HG02759 (cell line): ENCODE results near the gene SAMD8.
"Not testable (repeated sequence)": the region's sequence is repeated elsewhere in the genome, so short reads cannot be mapped to it uniquely, and the experiment has no call there.

Experiments
- ATAC-seq: cut with Tn5 transposase; IDR thresholded peaks from one replicate; pipeline ENCODE4 v1.9.1; 2021; ENCODE audit warnings: mild to moderate bottlenecking, moderate library complexity; ENCODE audit not compliant: unreplicated experiment

SAMD8 gene

DNA sequence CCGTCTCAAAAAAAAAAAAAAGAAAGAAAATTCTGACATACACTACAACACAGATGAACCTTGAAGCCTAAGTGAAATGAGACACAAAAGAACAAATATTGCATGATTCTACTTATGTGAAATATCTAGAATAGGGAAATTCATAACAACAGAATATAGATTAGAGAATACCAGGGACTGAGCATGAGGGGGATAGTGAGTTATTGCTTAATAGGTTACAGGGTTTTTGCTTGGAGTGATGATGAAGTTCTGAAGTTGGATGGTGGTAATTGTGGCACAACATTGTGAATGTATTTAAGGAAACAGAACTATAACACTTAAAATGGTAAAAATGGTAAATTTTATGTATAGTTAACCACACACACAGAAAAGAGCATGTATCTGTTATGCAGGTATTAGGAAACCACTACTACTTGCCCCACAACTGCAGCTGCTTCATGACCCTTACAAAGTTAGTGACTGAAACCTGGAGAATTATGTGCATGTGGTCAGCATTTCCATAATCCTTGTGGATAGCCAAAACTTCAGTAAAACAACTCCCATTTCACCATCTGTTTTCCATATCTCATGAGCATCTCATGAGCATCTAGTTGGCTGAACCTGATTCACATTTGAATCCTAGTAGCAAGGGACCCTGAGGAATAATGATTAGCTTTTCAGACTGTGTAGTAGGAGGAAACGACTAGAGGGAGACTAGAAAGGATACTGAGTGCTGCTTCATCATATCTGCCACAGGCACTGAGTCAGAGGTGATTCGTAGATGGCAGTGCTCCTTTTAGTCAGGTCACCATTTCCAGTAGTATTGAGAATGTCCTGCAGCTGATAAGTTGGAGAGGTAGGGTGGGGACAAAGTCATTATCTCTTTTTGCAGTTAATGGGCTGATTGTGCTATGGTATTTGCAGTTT is 26.3 kb downstream of the SAMD8 start:
- peak; percentile 52 for ATAC-seq

DNA sequence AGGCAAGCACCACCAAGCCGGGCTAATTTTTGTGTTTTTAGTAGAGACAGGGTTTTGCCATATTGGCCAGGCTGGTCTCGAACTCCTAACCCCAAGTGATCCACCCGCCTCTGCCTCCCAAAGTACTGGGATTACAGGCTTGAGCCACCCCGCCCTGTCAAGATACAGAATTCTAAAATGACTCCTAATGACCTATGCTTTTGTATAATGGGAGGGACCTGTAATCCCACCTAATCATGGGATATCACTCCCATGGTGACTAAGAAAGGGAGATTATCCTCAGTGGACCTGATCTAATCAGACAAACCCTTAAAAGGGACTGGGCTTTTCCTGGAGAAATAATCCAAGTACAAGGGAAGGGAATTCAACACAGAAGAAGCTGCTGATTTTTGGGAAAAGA is 28.8 kb downstream of the SAMD8 start:
- no peak for ATAC-seq

DNA sequence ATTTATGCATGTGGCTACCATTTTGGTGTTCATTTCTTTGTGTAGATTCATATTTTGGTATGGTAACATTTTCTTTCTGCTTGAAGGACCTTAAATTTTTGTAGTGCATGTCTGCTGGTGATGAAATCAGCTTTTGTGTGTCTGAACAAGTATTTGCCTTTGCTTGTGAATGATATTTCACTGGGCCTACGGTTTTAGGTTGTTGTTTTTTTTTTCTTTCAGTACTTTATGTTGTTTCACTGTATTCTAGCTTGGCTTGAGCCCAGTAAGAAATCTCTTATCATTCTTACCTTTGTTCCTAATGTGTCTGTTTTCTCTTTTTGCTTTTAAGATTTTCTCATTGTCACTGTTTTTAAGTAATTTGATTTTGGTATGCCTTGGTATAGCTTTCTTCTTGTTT is 31.9 kb downstream of the SAMD8 start:
- ATAC-seq = no peak

DNA sequence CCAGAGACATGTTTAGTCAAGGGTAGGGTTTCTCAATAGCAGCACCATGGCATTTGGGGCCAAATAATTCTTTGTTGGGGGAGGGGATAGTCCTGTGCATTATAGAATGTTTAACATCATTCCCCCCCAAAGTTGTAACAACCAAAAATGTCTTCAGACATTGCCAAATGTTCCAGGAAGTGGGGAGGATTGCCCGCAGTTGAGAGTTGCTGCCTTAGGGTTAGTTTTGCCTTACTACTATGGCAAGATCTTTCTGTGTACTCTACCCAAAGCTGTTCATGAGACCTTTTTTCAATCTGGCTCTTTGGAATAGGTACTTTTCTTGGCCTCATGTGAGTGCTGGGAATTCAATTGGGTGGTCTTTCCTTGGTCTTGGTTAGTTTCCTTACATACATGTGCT is 34.1 kb downstream of the SAMD8 start:
- ATAC-seq = no peak

DNA sequence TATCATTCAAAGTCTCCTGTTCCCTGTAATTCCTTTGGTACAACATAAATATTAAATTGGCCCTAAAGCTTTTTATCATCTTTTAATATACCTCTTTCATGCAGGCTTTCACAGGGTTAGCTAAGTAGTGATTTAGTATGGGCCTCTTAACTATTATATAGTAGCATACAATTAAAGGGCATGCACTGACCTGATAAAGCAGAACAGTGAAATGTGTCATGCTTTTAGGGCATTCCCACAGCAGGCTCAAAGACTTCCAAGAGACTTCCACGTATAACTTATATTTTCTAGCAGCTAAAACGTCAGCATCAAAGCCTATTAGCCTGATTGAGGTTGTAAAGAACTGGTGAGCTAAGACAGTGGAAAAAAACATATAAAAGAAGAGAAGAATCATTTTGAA is 35.3 kb downstream of the SAMD8 start:
- no peak for ATAC-seq

DNA sequence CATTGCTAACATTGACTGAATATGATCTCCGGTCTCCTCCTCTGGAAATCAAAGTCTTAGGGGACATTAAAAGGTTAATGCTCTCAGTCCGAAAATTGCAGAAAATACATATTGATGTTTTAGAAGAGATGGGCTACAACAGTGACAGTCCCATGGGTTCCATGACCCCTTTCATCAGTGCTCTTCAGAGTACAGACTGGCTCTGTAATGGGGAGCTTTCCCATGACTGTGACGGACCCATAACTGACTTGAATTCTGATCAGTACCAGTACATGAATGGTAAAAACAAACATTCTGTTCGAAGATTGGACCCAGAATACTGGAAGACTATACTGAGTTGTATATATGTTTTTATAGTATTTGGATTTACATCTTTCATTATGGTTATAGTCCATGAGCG is 39.2 kb downstream of the SAMD8 start:
- no peak for ATAC-seq

DNA sequence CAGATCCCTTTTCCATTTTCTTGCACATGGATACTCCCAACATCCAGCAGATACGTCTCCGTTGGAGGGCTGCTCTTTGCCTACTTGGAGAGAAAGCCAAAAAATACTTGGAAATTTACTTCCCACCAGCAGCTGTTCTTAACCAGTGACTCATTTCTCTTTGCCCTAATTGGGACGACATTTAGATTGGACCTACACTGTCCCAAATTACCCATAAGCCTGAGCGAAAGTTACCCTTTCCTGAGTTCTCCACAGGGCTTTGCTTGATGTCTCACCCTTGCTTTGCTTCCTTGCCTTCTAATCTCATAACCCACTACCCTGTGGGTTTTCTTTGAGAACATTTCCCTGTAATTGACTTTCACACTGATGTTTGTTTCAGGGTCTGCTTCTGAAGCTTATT is 48.1 kb downstream of the SAMD8 start:
- ATAC-seq = no peak

DNA sequence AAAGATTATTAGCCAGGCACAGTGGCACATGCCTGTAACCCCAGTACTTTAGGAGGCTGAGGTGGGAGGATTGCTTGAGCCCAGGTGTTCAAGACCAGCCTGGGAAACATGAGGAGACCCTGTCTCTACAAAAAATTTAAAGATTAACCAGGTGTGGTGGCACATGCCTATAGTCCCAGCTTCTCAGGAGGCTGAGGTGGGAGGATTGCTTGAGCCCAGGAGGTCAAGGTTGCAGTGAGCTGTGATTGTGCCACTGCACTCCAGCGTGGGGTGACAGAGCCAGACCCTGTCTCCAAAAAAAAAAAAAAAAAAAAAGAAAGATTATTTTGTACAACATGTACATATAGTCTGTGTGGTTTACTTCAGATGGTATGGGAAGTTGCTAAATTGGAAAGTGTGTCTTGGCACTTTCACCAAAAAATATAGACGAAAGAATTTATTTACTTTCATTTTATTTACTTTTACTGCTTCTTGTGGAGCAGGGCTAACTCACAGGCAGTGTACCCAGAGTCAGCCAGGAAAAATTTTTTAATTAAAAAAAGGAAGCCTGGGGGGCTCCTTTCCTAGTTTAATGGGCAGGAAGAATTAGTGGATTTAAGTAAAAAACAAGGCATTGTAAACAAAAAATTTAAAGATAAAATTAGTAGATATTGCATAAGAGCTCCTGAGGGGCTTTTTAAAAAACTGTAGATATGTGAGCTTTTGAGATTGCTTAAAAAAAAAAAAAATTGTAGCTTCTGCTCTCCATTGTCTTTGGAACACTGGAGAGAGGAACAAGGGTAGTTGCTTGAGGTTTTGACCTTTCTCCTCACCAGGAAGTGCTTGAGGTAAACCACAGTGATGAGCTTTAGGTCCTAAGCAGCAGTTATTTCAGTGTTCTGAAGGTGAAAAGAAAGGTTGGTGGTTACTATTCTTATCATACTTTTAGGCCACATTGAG is 54.5 kb downstream of the SAMD8 start:
- ATAC-seq = peak; percentile 83

DNA sequence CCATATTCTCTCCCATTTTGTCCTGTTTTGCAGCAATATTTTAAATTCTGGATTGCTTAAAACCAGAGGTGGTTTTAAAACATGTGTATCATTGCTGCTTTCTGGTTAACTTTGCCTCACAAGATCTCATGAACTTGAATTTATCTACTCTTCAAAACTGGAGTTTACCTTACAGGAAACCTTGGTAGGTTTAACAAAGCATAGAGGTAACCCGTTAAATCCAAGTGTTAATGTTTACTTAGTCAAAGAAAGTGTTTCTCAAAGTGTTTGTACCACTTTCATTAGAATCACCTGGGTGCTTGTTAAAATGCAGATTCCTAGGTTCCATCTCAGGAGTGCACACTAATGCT is 55.1 kb downstream of the SAMD8 start:
- peak; percentile 32 for ATAC-seq

DNA sequence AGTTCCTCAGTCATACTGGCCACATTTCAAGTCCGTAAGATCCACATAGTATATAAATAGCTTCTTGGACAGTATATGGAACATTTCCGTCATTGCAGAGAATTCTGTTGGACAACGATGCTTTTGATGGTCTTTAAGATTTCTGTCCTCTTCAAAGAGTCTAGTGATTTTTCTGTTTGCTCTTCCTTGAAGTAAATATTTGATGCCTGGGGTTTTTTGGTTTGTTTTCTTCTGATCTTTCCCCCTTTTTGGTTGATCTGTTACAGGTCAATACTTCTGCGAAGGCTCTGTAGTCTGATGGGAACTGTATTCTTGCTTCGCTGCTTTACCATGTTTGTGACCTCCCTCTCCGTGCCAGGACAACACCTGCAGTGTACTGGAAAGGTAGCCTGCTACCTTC is 56.8 kb downstream of the SAMD8 start:
- no peak for ATAC-seq

DNA sequence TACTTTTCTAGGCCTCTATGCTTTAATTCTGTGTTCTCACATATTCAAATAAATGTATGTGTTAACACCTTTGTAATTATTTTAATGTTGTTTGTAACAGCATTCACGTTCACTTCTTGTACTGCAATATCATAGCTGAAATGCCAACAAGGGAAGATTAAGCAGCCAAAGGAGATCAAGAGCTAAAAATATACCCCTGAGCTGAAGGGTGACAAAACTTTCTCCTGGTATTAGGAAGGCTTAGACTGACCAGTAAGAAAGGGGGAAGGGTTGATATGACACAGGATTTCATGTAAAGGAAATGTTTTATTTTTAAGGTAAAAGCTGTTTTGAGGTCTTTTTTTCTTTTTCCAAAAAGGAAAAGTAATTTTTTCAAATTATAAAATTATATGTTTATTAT is 58.8 kb downstream of the SAMD8 start:
- ATAC-seq = no peak

DNA sequence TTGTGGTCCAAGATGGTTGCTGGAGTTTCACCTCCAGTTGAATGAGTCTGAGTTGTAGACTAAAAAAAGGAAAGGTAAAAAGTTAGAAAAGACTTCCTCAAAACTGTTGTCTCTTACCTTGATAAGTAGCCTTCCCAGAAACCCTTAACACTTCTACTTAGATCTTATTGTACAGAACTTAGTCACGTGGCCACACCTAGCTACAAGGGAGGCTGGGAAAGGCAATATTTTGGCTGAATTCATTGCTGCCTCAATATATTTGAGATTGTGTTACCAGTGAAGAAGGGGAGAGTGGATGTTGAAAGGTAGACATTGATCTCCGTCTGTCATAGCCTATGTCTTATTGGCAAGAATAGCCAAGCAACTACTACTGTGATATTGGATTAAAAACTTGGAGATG is 63.6 kb downstream of the SAMD8 start:
- ATAC-seq = no peak

DNA sequence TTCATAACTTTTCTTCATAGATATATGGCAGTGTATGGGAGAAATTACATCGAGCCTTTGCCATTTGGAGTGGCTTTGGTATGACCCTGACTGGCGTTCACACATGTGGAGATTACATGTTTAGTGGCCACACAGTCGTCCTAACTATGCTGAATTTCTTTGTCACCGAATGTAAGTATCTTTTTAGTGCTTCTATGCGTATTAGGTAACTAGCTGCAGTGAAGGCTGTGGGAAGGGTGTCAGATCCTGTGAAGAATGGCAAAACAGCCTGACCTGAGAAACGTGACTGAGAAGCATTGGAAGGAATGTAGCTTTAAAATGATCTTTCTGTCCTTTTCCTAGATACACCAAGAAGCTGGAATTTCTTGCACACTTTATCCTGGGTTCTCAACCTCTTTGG is 64.6 kb downstream of the SAMD8 start:
- ATAC-seq = no peak

DNA sequence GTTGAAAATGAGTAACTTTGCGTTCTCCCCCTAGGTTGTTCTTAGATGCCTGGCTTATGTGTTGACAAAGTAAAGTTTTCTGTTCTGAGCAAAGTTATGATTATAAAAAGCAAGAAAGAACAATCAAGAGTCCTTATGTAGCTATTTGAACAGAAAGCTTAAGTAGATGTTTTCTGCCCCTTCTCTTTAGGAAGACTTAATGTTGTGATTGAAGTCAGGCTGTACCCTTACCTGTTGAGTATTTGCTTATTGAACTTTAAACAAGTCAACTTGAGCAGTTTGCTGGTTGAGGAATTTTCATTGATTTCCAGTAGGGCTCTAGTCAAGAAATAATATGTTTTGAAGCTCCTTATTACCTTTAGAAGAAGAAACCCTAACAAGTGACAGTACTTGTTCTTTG is 65.3 kb downstream of the SAMD8 start:
- ATAC-seq = no peak

DNA sequence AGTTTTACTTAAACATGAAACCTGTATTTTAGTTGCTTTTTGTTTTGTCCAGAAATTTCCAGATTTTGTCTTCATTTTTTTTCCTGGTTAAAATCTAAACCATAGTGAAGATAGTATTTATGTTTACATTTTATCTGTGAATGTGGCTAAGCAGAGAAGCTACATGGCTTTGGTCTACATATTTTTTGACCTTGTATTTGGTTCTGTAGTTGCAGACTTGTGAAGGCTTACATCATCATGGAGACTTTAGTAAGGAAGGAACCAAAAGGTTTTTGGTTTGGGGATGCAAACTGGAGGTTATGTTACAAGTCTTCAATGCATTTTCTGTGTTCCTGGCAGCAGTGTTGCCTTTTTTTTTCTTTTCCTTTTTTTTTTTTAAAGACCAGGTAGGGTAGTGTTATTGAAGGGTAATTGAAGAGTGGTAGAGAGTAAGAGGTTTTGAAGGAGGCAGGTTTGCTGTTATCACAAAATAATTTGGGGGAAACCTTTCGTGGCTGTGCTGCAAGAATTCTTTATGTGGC is 68.3 kb downstream of the SAMD8 start:
- ATAC-seq = no peak

DNA sequence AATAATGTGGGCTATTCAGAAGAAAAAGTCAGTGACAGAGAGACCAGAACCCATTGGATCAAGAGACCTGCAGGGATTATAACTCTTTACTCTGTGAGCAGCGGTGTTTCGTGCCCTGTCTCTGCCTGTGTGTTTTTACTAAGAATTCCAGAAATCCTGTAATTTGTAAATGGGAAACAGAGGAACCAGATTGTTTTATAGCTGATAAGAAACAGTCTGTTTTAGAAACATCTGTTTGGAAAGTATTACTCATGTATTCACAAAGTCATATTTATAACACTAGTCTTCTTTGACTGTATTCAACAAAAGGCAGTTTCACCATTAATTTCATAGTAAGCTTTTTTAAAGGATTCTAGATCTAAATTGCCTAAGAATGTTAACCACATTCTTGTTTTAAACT is 69.1 kb downstream of the SAMD8 start:
- no peak for ATAC-seq

DNA sequence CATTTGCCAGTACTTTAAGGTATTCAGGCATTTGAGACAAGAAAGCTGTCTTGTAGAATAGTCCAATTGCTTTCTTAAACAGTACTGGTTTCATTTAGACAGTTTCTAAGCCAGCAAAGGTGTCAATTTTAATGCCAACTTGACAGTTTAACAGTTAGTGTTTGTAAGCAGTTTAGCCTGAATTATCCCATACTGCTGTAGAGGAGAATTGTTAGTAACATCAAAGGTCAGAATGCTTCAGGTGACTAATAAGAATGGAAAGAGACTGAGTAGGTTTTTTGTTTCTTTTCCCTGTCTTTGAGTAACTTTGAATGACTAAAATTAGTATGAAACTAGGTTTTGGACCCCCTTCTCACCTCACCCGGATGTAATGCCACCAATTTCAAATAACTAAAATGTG is 69.6 kb downstream of the SAMD8 start:
- ATAC-seq = no peak

DNA sequence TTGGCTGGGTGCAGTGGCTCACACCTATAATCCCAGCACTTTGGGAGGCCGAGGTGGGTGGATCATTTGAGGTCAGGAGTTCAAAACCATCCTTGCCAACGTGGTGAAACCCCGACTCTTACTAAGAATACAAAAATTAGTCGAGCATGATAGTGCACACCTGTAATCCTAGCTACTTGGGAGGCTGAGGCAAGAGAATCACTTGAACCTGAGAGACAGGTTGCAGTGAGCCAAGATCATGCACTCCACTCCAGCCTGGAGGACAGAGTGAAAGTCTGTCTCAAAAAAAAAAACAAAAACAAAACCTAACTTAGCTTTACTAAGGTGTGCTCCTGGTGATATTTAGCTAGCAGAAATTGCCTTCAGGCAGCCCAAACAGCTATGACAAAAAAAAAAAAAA is 74.9 kb downstream of the SAMD8 start:
- ATAC-seq = no peak

DNA sequence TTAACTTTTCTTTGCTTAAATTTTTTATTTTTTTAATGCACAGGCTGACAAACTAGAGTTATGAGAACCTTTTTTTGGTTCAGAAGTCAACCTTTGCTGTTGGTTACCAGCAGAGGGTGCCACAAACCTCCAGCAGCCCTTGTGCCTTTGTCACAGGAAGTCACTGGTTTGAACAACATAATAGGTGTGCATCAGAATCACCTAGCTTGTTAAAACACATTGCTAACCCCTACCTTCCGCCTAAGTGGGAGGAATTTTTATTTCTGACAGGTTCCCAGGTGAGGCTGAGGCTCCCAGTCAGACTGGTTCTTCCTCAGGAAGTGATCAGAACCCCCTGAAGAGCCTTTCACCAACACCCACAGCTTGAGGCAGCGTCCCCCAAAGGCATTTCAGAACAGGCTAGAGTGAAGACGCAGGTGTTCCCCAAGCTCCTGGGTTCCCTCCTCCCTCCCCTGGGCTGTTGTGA is 76.5 kb downstream of the SAMD8 start:
- no peak for ATAC-seq

DNA sequence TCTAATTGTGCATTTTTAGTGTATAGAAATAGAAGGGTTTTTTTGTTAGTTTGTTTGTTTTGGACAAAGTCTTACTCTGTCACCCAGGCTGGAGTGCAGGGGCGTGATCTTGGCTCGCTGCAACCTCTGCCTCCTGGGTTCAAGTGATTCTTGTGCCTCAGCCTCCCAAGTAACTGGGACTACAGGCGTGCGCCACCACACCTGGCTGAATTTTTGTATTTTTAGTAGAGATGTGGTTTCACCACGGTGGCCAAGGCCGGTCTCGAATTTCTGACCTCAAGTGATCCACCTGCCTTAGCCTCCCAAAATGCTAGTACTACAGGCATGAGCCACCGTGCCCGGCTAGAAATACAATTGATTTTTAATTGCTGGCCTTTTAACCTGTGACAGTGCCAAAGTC is 77.1 kb downstream of the SAMD8 start:
- ATAC-seq = not testable (repeated sequence)

DNA sequence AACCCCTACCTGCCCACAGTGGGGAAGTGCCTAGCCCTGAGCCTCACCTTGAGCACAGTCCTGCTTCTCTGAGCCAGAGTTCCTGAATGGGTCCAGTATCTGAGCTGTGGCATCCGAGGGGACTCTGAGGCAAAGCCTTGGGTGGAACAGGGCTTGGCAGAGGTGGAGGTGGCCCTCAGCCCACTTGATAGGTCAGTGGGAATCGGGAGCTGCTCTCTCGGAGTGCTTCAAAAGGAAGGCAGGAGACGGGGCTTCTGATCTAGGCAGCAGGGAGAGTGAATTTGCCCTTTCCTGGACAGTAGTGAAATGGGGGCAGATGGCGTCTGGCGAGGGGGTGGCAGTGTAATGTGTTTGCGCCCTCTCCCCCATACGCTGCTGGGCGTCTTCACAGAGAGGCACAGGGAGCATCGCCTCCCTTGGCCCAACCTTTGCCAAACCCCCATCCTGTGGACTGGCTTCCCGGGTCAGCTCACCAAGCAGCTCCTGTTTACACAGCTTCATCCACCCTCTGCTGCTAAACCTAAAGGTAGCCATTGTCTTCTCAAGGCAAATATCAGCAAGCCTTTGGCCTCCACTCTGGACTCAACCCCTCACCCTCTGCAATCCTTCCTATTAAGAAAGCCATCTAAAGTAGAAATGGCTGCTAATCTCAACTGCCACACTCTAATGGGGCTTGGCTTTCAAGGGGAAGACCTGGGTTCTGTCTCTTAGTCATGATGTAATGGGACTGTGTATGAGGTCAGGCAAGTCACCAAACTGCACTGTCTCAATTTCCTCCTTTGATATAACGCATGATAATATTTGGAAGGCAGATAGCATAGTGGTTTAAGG is 78.0 kb downstream of the SAMD8 start:
- ATAC-seq = no peak
